Mucosa of descending colon (tissue), 3 donors: ENCODE measurements around the gene TCP11L2. TPM values are rescaled to one million over a fixed set of nuclear protein-coding genes. Genes with fewer than 3 reads are reported as not detected.
"Not testable (repeated sequence)": the region's sequence is repeated elsewhere in the genome, so short reads cannot be mapped to it uniquely, and the experiment has no call there.

Source experiments
- ATAC-seq: fragments of 200-7000 bp; cut with Tn5 transposase; one replicate; pipeline ENCODE4 v1.9.1; 2020; ENCODE audit warnings: mild to moderate bottlenecking, moderate library complexity
- DNase-seq, 3 donors: peaks; one replicate each; pipeline ENCODE4 v3.0.0-alpha.2; 2020
- H3K36me3 ChIP-seq: fragments of 200-600 bp; one replicate; pipeline ENCODE4 v1.8.0; 2021; ENCODE audit warnings: low read depth, mild to moderate bottlenecking
- H3K4me1 ChIP-seq: fragments of 200-600 bp; one replicate; pipeline ENCODE4 v1.8.0; 2021; ENCODE audit warnings: low read depth, mild to moderate bottlenecking
- H3K4me3 ChIP-seq: fragments of 200-600 bp; one replicate; pipeline ENCODE4 v1.8.0; 2021; ENCODE audit warnings: mild to moderate bottlenecking
- H3K9me3 ChIP-seq: fragments of 200-600 bp; one replicate; pipeline ENCODE4 v1.8.0; 2021; ENCODE audit warnings: mild to moderate bottlenecking
- CTCF ChIP-seq: fragments of 200-600 bp; IDR thresholded peaks from one replicate; pipeline ENCODE4 v1.8.0; 2022; ENCODE audit warnings: antibody characterized with exemption, mild to moderate bottlenecking
- intact Hi-C, 2 donors: fragments of 100-400 bp; cut with DNase I in 1 of 2; cut with micrococcal nuclease in 1 of 2; formaldehyde crosslinking; loops; one replicate each; pipeline versions ENCODE4 v1.11.0 to v1.11.1; 2022; cut with DNase I, micrococcal nuclease
- total RNA-seq, 3 donors: library from RNA; stranded (reverse); fragmentation: NEBNext Ultra II Directional in 2 of 3; extraction: Animal tissue kit (Norgen Biotek cat#: 25700) in 2 of 3; gene quantifications; one replicate each; pipeline versions ENCODE4 v1.2.1 to v1.2.4, GENCODE V29; 2021 to 2023
- donor health status: DM: no; HTN: no; CAD: no; lungs with moderate emphysema.
- donor health status: DM: no; HTN: no; CAD: no.
- donor health status: DM: no; HTN: yes; CAD: no.

TCP11L2 gene
- total RNA-seq, 3 donors from 2014 or later, result 32.1 to 54.5 (median 44.8) TPM

- Histone ChIP-seq H3K9me3 (no peaks in the 10 kb centered on the region), H3K4me3 (no peak overlapping the region), H3K36me3 (no peaks in the 10 kb centered on the region), H3K4me1 (no peaks in the 10 kb centered on the region)
- DNase-seq (no peak), ATAC-seq (no peak)
- no peak for TF ChIP-seq CTCF
- intact Hi-C loops, result no loop called here
Observed at GRCh38 chr12:106284358-106285105, 18.0 kb upstream of the TCP11L2 start.

- no peak for TF ChIP-seq CTCF
- intact Hi-C loops, result no loop called here
- Histone ChIP-seq H3K4me3 (no peak overlapping the region), H3K4me1 (no peaks in the 10 kb centered on the region), H3K36me3 (no peaks in the 10 kb centered on the region), H3K9me3 (no peaks in the 10 kb centered on the region)
- DNase-seq (no peak), ATAC-seq (no peak)
Observed at GRCh38 chr12:106285982-106286381, 16.6 kb upstream of the TCP11L2 start.

GRCh38 chr12:106286576-106287162, 15.9 kb upstream of the TCP11L2 start:
- H3K4me1 ChIP-seq, H3K36me3 ChIP-seq, intact Hi-C loops, DNase-seq, ATAC-seq, H3K4me3 ChIP-seq, H3K9me3 ChIP-seq: not testable (repeated sequence)

- no peak for DNase-seq
- no peak for TF ChIP-seq CTCF
- no peaks in the 10 kb centered on the region for H3K4me1 ChIP-seq
- H3K36me3 ChIP-seq, result no peaks in the 10 kb centered on the region
- ATAC-seq, result no peak
- H3K9me3 ChIP-seq, result no peaks in the 10 kb centered on the region
- intact Hi-C loops, result no loop called here
- no peak overlapping the region for H3K4me3 ChIP-seq
Observed at GRCh38 chr12:106287364-106287763, 15.2 kb upstream of the TCP11L2 start.

- Histone ChIP-seq H3K9me3 (no peaks in the 10 kb centered on the region), H3K36me3 (no peaks in the 10 kb centered on the region), H3K4me3 (no peak overlapping the region), H3K4me1 (no peaks in the 10 kb centered on the region)
- no peak for DNase-seq
- no peak for ATAC-seq
- intact Hi-C loops, result no loop called here
- no peak for TF ChIP-seq CTCF
Observed at GRCh38 chr12:106288101-106288493, 14.4 kb upstream of the TCP11L2 start.

- no peak overlapping the region for H3K4me3 ChIP-seq
- intact Hi-C loops, result no loop called here
- no peaks in the 10 kb centered on the region for H3K9me3 ChIP-seq
- no peaks in the 10 kb centered on the region for H3K36me3 ChIP-seq
- no peak for TF ChIP-seq CTCF
- no peaks in the 10 kb centered on the region for H3K4me1 ChIP-seq
- ATAC-seq, result peak; percentile 83
- DNase-seq, result no peak
Observed at GRCh38 chr12:106288494-106289195, 13.9 kb upstream of the TCP11L2 start.
